SH-SY5Y (cell line): Measurements from ENCODE around the gene LIN9.

ENCODE experiments used
- GATA2 ChIP-seq: IDR thresholded peaks from 2 replicates; pipeline ENCODE4 v1.6.1; 2011; ENCODE audit warnings: mild to moderate bottlenecking, low read depth, low read length
- GATA3 ChIP-seq: IDR thresholded peaks from 2 replicates; pipeline ENCODE4 v1.6.1; 2011; ENCODE audit warnings: low read depth, mild to moderate bottlenecking, low read length, moderate library complexity

- TF ChIP-seq GATA2 (no peak), GATA3 (no peak)
Observed at GRCh38 chr1:226351709-226352108, 42.7 kb upstream of the LIN9 start.
